ENCODE data around the gene FAM181A. TPM values are rescaled to one million over a fixed set of nuclear protein-coding genes. Genes with fewer than 3 reads are reported as not detected.
A peak's percentile ranks its signal among the peaks of the same experiment; 100 is the strongest.

The FAM181A gene
- total and polyA plus RNA-seq, 10 of the 15 experiments (the other 5 are each of a cell fraction or from before 2014, with no cell fraction given), result not detected

DNA sequence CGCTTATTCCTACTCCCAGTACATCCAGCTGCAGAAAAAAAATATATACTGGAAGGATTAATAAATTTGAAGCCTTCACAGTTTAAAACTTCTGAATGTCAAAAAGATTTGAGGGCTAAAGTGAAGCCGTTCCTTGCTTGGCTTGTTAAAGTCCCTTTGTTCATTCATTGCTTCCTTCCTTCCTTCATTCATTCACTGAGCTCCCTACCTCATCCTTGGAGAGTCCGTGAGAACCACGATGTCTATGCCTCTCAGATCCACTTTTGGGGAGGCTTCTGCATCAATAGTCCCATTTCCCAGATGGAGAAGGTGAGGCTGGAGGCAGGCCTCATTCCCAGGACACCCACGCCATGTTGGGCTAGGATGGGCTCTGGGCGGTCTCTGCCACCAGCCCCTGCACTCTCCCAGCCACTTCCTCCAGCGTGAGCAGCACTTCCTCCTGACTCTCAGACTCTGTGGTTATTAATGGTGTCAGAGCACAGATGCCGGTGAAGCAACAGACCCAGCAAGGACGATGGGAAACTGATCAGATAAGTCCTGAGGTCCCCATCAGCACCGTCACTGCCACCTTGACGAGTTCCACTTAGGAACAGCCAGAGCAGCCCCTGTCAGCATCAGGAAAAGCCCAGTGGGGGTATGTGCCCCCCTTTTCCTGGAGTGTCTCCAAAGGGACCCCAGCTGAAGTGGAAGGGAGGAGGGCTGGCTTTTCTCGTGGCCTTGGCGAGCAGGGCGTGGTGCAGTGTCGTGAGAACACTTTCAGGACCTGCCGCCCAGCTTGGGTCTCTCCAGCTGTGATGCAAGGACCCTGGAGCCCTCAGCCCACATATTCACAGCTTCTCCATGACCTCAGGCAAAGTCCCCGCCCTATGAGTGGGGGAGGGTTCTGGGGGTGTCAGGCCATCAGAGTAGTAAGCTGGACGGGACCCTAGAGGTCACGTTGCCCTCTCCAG lies 28.0 kb downstream of the FAM181A start:
- ChIA-PET RAD21 (ENCODE audit: unreplicated experiment) (interaction anchor here (0.9 to 15.3 kb wide), 5 partner anchors 9 to 46 kb away, joined by 3 to 324 read pairs (median 19); partner anchors contain the start of gene ASB2), SMC1A (ENCODE audit: uncharacterized antibody, unreplicated experiment) (interaction anchor here (0.9 to 19.5 kb wide), 8 partner anchors 8 to 54 kb away, joined by 3 to 409 read pairs (median 4); partner anchors contain the start of gene ASB2), POLR2A (interaction anchor here (0.7 to 7.8 kb wide), 8 partner anchors 11 to 44 kb away, joined by 3 to 128 read pairs (median 4); no protein-coding TSS in a partner anchor), CTCF (interaction anchor here (0.9 to 3.7 kb wide), 16 partner anchors 8 to 182 kb away, joined by 3 to 39 read pairs (median 3); partner anchors contain the start of gene ASB2)
- H3K4me3 ChIP-seq, result peak overlapping the region; percentile 70
- in situ Hi-C loops (cut with MboI), result loop anchor here (25.0 kb wide), 2 partner anchors 1193 to 1707 kb away; no protein-coding TSS in a partner anchor
- BruUV-seq (replicated peaks), result TSS peak; percentile 84
- FAIRE-seq, result peak; percentile 90
- H2AFZ ChIP-seq (ENCODE audit: control insufficient read depth, low read depth, low read length), result peak overlapping the region; percentile 41
- intact Hi-C loops (cut with micrococcal nuclease; ENCODE audit: unreplicated experiment), result loop anchor here (2.0 to 5.0 kb wide), 2 partner anchors 16 to 47 kb away; no protein-coding TSS in a partner anchor
- 24% methylated on average over 19 of the region's 19 CpGs for WGBS (ENCODE audit: insufficient coverage, insufficient replicate concordance, low lambda C conversion rate, missing lambda C conversion rate)
- H3K4me1 ChIP-seq (ENCODE audit: control insufficient read depth, insufficient read depth, low read length), result peaks cover 76% of the 10 kb centered on the region
- no peaks in the 10 kb centered on the region for H3K27me3 ChIP-seq (replicated peaks in 1 of 2; ENCODE audit: control insufficient read depth in 2 of 2, insufficient read depth in 2 of 2, low read length in 1 of 2)
- H3K27ac ChIP-seq (ENCODE audit: control insufficient read depth, insufficient read depth), result peak overlapping the region; percentile 91
- no peak for DNase-seq (ENCODE audit: low read depth, low spot score)
- peak overlapping the region; percentile 98 for H3K4me2 ChIP-seq (ENCODE audit: control insufficient read depth, insufficient read depth)
- no peaks in the 10 kb centered on the region for H4K20me1 ChIP-seq (ENCODE audit: control insufficient read depth, insufficient read depth)
- peak; percentile 45 for ATAC-seq
- H3K79me2 ChIP-seq (ENCODE audit: control insufficient read depth, insufficient read depth, low read length), result no peaks in the 10 kb centered on the region; the same call in 1 of the 2 replicates
- peak overlapping the region; percentile 80 for H3K9ac ChIP-seq (ENCODE audit: control insufficient read depth, insufficient read depth, low read length)
- peaks cover 0 to 2% of the 10 kb centered on the region in 2 experiments; a peak in 1 of 4 replicates for H3K36me3 ChIP-seq (ENCODE audit: control insufficient read depth in 2 of 2, insufficient read depth in 2 of 2, low read length in 1 of 2)
- H3K9me3 ChIP-seq (replicated peaks; ENCODE audit: control insufficient read depth, insufficient read depth, low read length), result no peaks in the 10 kb centered on the region
- TF ChIP-seq SMC3 (IDR thresholded peaks at IDR 0.05; ENCODE audit: borderline replicate concordance, low read length) (no peak), HCFC1 (IDR thresholded peaks at IDR 0.05; ENCODE audit: low read length) (no peak; the same call in 1 of the 2 replicates), NRF1 (conservative IDR thresholded peaks at IDR 0.05; ENCODE audit: low read depth, low read length) (no peak), DPF2 (IDR thresholded peaks at IDR 0.05) (no peak), NBN (IDR thresholded peaks at IDR 0.05) (peak; percentile 40; the same call in 1 of the 2 replicates), PML (IDR thresholded peaks at IDR 0.05; ENCODE audit: low read length) (no peak), NR2C1 (IDR thresholded peaks at IDR 0.05) (no peak), SUZ12 (IDR thresholded peaks at IDR 0.05; ENCODE audit: unreplicated experiment) (no peak), POU2F2 (IDR thresholded peaks at IDR 0.05; ENCODE audit: borderline replicate concordance, low read depth, low read length) (no peak), ZNF622 (IDR thresholded peaks at IDR 0.05) (no peak), NR2F1 (conservative IDR thresholded peaks at IDR 0.05) (0 out of 2 replicates have a peak, but pooled peaks have one; percentile 33), HDGF (IDR thresholded peaks at IDR 0.05) (no peak), RB1 (IDR thresholded peaks at IDR 0.05; ENCODE audit: borderline replicate concordance) (no peak), ESRRA (IDR thresholded peaks at IDR 0.05; ENCODE audit: low read length) (no peak), TCF3 (IDR thresholded peaks at IDR 0.05; ENCODE audit: borderline replicate concordance, insufficient read depth, low read depth, low read length) (no peak)
- TF ChIP-seq, protein P1, sequence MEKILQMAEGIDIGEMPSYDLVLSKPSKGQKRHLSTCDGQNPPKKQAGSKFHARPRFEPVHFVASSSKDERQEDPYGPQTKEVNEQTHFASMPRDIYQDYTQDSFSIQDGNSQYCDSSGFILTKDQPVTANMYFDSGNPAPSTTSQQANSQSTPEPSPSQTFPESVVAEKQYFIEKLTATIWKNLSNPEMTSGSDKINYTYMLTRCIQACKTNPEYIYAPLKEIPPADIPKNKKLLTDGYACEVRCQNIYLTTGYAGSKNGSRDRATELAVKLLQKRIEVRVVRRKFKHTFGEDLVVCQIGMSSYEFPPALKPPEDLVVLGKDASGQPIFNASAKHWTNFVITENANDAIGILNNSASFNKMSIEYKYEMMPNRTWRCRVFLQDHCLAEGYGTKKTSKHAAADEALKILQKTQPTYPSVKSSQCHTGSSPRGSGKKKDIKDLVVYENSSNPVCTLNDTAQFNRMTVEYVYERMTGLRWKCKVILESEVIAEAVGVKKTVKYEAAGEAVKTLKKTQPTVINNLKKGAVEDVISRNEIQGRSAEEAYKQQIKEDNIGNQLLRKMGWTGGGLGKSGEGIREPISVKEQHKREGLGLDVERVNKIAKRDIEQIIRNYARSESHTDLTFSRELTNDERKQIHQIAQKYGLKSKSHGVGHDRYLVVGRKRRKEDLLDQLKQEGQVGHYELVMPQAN (conservative IDR thresholded peaks at IDR 0.05), result no peak
- TF ChIP-seq, protein P2, sequence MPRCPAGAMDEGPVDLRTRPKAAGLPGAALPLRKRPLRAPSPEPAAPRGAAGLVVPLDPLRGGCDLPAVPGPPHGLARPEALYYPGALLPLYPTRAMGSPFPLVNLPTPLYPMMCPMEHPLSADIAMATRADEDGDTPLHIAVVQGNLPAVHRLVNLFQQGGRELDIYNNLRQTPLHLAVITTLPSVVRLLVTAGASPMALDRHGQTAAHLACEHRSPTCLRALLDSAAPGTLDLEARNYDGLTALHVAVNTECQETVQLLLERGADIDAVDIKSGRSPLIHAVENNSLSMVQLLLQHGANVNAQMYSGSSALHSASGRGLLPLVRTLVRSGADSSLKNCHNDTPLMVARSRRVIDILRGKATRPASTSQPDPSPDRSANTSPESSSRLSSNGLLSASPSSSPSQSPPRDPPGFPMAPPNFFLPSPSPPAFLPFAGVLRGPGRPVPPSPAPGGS (IDR thresholded peaks at IDR 0.05; ENCODE audit: borderline replicate concordance, insufficient read depth, low read depth, low read length, poor library complexity, severe bottlenecking), result peak; percentile 20
- TF ChIP-seq, protein P3, sequence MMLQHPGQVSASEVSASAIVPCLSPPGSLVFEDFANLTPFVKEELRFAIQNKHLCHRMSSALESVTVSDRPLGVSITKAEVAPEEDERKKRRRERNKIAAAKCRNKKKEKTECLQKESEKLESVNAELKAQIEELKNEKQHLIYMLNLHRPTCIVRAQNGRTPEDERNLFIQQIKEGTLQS (IDR thresholded peaks at IDR 0.05; ENCODE audit: borderline replicate concordance, extremely low read depth, low read depth, low read length), result no peak
- TF ChIP-seq, protein P4, sequence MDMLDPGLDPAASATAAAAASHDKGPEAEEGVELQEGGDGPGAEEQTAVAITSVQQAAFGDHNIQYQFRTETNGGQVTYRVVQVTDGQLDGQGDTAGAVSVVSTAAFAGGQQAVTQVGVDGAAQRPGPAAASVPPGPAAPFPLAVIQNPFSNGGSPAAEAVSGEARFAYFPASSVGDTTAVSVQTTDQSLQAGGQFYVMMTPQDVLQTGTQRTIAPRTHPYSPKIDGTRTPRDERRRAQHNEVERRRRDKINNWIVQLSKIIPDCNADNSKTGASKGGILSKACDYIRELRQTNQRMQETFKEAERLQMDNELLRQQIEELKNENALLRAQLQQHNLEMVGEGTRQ (IDR thresholded peaks at IDR 0.05; ENCODE audit: borderline replicate concordance, low read depth, low read length), result no peak
